Measurements from ENCODE around the gene GNB1L.

Gene GNB1L

GRCh38 chr22:19812910-19813309 lies 41.8 kb downstream of the GNB1L start:
- DNase-seq (ENCODE audit: extremely low read depth in 1 of 2, low read depth in 1 of 2), result no peak

- no peak for DNase-seq (ENCODE audit: extremely low read depth in 1 of 2, low read depth in 1 of 2)
These were observed 42.6 kb downstream of the GNB1L start for GRCh38 chr22:19811811-19812771.

GRCh38 chr22:19811211-19811621 lies 43.5 kb downstream of the GNB1L start:
- DNase-seq (ENCODE audit: extremely low read depth in 1 of 2, low read depth in 1 of 2), result no peak

GRCh38 chr22:19810381-19811201 lies 44.1 kb downstream of the GNB1L start:
- no peak for DNase-seq (ENCODE audit: extremely low read depth in 1 of 2, low read depth in 1 of 2)

GRCh38 chr22:19809741-19810140 lies 44.9 kb downstream of the GNB1L start:
- no peak for DNase-seq (ENCODE audit: extremely low read depth in 1 of 2, low read depth in 1 of 2)

- DNase-seq (ENCODE audit: extremely low read depth in 1 of 2, low read depth in 1 of 2), result no peak
These were observed 45.7 kb downstream of the GNB1L start for GRCh38 chr22:19808873-19809478.

- no peak for DNase-seq (ENCODE audit: extremely low read depth in 1 of 2, low read depth in 1 of 2)
These were observed 46.5 kb downstream of the GNB1L start for GRCh38 chr22:19807914-19808872.

- DNase-seq (ENCODE audit: extremely low read depth in 1 of 2, low read depth in 1 of 2), result no peak
These were observed 47.3 kb downstream of the GNB1L start for GRCh38 chr22:19807161-19807913.

- no peak for DNase-seq (ENCODE audit: extremely low read depth in 1 of 2, low read depth in 1 of 2)
These were observed 48.2 kb downstream of the GNB1L start for GRCh38 chr22:19806213-19807160.

- no peak for DNase-seq (ENCODE audit: extremely low read depth in 1 of 2, low read depth in 1 of 2)
These were observed 48.9 kb downstream of the GNB1L start for GRCh38 chr22:19805821-19806212.

- no peak for DNase-seq (ENCODE audit: extremely low read depth in 1 of 2, low read depth in 1 of 2)
These were observed 50.9 kb downstream of the GNB1L start for GRCh38 chr22:19803736-19804267.

- DNase-seq (ENCODE audit: extremely low read depth in 1 of 2, low read depth in 1 of 2), result no peak
These were observed 51.6 kb downstream of the GNB1L start for GRCh38 chr22:19802894-19803735.

- no peak for DNase-seq (ENCODE audit: extremely low read depth in 1 of 2, low read depth in 1 of 2)
These were observed 52.4 kb downstream of the GNB1L start for GRCh38 chr22:19802001-19802893.

GRCh38 chr22:19801340-19802000 lies 53.2 kb downstream of the GNB1L start:
- no peak for DNase-seq (ENCODE audit: extremely low read depth in 1 of 2, low read depth in 1 of 2)

GRCh38 chr22:19800761-19801244 lies 53.9 kb downstream of the GNB1L start:
- DNase-seq (ENCODE audit: extremely low read depth in 1 of 2, low read depth in 1 of 2), result no peak

- DNase-seq (ENCODE audit: extremely low read depth in 1 of 2, low read depth in 1 of 2), result no peak
These were observed 54.4 kb downstream of the GNB1L start for GRCh38 chr22:19800306-19800705.

All from activated CD8-positive, alpha-beta memory T cell treated with anti-CD3 and anti-CD28 coated beads for 1 hour (primary cell).